HG03378 (cell line): ENCODE results near the gene IQSEC3.

ENCODE experiments used
- ATAC-seq: cut with Tn5 transposase; IDR thresholded peaks from one replicate; pipeline ENCODE4 v1.9.1; 2021; ENCODE audit warnings: mild to moderate bottlenecking, moderate library complexity; ENCODE audit not compliant: unreplicated experiment

The IQSEC3 gene

GRCh38 chr12:162467-163307, 96.1 kb downstream of the IQSEC3 start:
- ATAC-seq = no peak

- no peak for ATAC-seq
These were observed 96.9 kb downstream of the IQSEC3 start for GRCh38 chr12:163406-163986.

- no peak for ATAC-seq
These were observed 97.6 kb downstream of the IQSEC3 start for GRCh38 chr12:164207-164606.

- no peak for ATAC-seq
These were observed 99.3 kb downstream of the IQSEC3 start for GRCh38 chr12:165862-166368.

- no peak for ATAC-seq
These were observed 100.0 kb downstream of the IQSEC3 start for GRCh38 chr12:166425-167075.

GRCh38 chr12:167959-168600, 101.5 kb downstream of the IQSEC3 start:
- ATAC-seq = no peak

GRCh38 chr12:168763-169525, 102.4 kb downstream of the IQSEC3 start:
- no peak for ATAC-seq

GRCh38 chr12:169528-170370, 103.2 kb downstream of the IQSEC3 start:
- no peak for ATAC-seq

GRCh38 chr12:170371-171225, 104.0 kb downstream of the IQSEC3 start:
- no peak for ATAC-seq

GRCh38 chr12:171276-171675, 104.7 kb downstream of the IQSEC3 start:
- ATAC-seq = no peak

GRCh38 chr12:171743-172676, 105.4 kb downstream of the IQSEC3 start:
- ATAC-seq = no peak

- no peak for ATAC-seq
These were observed 106.2 kb downstream of the IQSEC3 start for GRCh38 chr12:172732-173161.

- no peak for ATAC-seq
These were observed 107.6 kb downstream of the IQSEC3 start for GRCh38 chr12:174124-174523.

- ATAC-seq = no peak
These were observed 108.0 kb downstream of the IQSEC3 start for GRCh38 chr12:174596-174995.

GRCh38 chr12:175250-175649, 108.7 kb downstream of the IQSEC3 start:
- no peak for ATAC-seq

- ATAC-seq = no peak
These were observed 109.2 kb downstream of the IQSEC3 start for GRCh38 chr12:175759-176158.

GRCh38 chr12:176321-177181, 110.0 kb downstream of the IQSEC3 start:
- ATAC-seq = no peak
